ENCODE results near the gene NRG2.

DNA sequence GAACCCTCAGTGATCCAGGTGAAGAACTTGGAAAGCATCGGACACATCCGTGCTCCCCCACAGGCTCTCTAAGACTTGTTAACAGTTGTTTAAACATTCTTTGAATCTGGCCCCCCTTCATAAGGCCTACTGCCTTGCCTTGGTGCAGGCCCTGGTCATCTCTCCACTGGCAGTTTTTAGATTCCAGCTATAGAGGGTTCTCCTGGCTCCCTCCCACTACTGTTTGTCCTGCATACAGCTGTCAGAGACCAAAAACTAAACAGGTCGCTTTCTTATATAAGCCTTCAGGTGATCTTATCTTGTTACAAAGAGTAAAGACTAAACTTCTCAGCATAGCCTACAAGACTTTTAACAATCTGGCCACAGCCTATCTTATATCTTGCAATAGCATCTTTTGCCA, 32.3 kb downstream of the NRG2 start:
- TF ChIP-seq FOS (IDR thresholded peaks at IDR 0.05; ENCODE audit: low read depth, low read length) (no peak), RAD21 (IDR thresholded peaks at IDR 0.05; ENCODE audit: low read length) (no peak), POLR2A (IDR thresholded peaks at IDR 0.05; ENCODE audit: low read depth, low read length) (no peak), CEBPB (IDR thresholded peaks at IDR 0.05; ENCODE audit: low read depth, low read length) (no peak), RCOR1 (IDR thresholded peaks at IDR 0.05; ENCODE audit: insufficient replicate concordance, low read length) (no peak), MXI1 (IDR thresholded peaks at IDR 0.05; ENCODE audit: borderline replicate concordance, low read depth, low read length) (no peak), SMC3 (IDR thresholded peaks at IDR 0.05; ENCODE audit: low read depth, low read length) (no peak), RFX5 (IDR thresholded peaks at IDR 0.05; ENCODE audit: low read depth, low read length) (no peak), CHD1 (IDR thresholded peaks at IDR 0.05; ENCODE audit: low read depth, low read length) (no peak), MAFK (IDR thresholded peaks at IDR 0.05; ENCODE audit: low read depth, low read length) (no peak), BHLHE40 (IDR thresholded peaks at IDR 0.05; ENCODE audit: low read depth, low read length) (no peak), NFE2L2 (IDR thresholded peaks at IDR 0.05; ENCODE audit: low read depth, low read length) (no peak)
- TF ChIP-seq, protein P1, sequence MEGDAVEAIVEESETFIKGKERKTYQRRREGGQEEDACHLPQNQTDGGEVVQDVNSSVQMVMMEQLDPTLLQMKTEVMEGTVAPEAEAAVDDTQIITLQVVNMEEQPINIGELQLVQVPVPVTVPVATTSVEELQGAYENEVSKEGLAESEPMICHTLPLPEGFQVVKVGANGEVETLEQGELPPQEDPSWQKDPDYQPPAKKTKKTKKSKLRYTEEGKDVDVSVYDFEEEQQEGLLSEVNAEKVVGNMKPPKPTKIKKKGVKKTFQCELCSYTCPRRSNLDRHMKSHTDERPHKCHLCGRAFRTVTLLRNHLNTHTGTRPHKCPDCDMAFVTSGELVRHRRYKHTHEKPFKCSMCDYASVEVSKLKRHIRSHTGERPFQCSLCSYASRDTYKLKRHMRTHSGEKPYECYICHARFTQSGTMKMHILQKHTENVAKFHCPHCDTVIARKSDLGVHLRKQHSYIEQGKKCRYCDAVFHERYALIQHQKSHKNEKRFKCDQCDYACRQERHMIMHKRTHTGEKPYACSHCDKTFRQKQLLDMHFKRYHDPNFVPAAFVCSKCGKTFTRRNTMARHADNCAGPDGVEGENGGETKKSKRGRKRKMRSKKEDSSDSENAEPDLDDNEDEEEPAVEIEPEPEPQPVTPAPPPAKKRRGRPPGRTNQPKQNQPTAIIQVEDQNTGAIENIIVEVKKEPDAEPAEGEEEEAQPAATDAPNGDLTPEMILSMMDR (conservative IDR thresholded peaks at IDR 0.05; ENCODE audit: low read depth, low read length) = no peak
- TF ChIP-seq, protein P2, sequence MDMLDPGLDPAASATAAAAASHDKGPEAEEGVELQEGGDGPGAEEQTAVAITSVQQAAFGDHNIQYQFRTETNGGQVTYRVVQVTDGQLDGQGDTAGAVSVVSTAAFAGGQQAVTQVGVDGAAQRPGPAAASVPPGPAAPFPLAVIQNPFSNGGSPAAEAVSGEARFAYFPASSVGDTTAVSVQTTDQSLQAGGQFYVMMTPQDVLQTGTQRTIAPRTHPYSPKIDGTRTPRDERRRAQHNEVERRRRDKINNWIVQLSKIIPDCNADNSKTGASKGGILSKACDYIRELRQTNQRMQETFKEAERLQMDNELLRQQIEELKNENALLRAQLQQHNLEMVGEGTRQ (IDR thresholded peaks at IDR 0.05; ENCODE audit: low read depth, low read length) = no peak

Data from IMR-90 (cell line).